ENCODE data around the gene MLYCD. TPM values are rescaled to one million over a fixed set of nuclear protein-coding genes. Genes with fewer than 3 reads are reported as not detected.

Gene MLYCD
- total and polyA plus RNA-seq, 2 experiments from 2014 or later: 3.2 to 7.2 TPM

- H3K4me1 Mint-ChIP-seq: peaks cover 12% of the 10 kb centered on the region
Observed at GRCh38 chr16:83943516-83944050, 44.7 kb downstream of the MLYCD start.

More at GRCh38 chr16:83943516-83944050, 44.7 kb downstream of the MLYCD start:
- Histone ChIP-seq H3F3A (replicated peaks; ENCODE audit: low read depth) (no peaks in the 10 kb centered on the region), H3K4me3 (no peak overlapping the region), H3K4me2 (no peak overlapping the region), H4K20me1 (replicated peaks; ENCODE audit: insufficient read depth) (no peaks in the 10 kb centered on the region; the same call in 1 of the 2 replicates), H3K4me1 (ENCODE audit: insufficient read depth) (no peaks in the 10 kb centered on the region), H3K27me3 (ENCODE audit: insufficient read depth) (no peaks in the 10 kb centered on the region), H3K9me2 (ENCODE audit: insufficient read depth) (no peaks in the 10 kb centered on the region), H3K27ac (ENCODE audit: low read depth) (no peak overlapping the region), H3K79me2 (replicated peaks; ENCODE audit: insufficient read depth) (no peaks in the 10 kb centered on the region), H2AFZ (no peak overlapping the region), H3K36me3 (ENCODE audit: insufficient read depth) (no peaks in the 10 kb centered on the region)
- H3K27me3 Mint-ChIP-seq (ENCODE audit: insufficient read depth, low read depth, poor library complexity): peaks cover 27% of the 10 kb centered on the region
- TF ChIP-seq, protein P1, sequence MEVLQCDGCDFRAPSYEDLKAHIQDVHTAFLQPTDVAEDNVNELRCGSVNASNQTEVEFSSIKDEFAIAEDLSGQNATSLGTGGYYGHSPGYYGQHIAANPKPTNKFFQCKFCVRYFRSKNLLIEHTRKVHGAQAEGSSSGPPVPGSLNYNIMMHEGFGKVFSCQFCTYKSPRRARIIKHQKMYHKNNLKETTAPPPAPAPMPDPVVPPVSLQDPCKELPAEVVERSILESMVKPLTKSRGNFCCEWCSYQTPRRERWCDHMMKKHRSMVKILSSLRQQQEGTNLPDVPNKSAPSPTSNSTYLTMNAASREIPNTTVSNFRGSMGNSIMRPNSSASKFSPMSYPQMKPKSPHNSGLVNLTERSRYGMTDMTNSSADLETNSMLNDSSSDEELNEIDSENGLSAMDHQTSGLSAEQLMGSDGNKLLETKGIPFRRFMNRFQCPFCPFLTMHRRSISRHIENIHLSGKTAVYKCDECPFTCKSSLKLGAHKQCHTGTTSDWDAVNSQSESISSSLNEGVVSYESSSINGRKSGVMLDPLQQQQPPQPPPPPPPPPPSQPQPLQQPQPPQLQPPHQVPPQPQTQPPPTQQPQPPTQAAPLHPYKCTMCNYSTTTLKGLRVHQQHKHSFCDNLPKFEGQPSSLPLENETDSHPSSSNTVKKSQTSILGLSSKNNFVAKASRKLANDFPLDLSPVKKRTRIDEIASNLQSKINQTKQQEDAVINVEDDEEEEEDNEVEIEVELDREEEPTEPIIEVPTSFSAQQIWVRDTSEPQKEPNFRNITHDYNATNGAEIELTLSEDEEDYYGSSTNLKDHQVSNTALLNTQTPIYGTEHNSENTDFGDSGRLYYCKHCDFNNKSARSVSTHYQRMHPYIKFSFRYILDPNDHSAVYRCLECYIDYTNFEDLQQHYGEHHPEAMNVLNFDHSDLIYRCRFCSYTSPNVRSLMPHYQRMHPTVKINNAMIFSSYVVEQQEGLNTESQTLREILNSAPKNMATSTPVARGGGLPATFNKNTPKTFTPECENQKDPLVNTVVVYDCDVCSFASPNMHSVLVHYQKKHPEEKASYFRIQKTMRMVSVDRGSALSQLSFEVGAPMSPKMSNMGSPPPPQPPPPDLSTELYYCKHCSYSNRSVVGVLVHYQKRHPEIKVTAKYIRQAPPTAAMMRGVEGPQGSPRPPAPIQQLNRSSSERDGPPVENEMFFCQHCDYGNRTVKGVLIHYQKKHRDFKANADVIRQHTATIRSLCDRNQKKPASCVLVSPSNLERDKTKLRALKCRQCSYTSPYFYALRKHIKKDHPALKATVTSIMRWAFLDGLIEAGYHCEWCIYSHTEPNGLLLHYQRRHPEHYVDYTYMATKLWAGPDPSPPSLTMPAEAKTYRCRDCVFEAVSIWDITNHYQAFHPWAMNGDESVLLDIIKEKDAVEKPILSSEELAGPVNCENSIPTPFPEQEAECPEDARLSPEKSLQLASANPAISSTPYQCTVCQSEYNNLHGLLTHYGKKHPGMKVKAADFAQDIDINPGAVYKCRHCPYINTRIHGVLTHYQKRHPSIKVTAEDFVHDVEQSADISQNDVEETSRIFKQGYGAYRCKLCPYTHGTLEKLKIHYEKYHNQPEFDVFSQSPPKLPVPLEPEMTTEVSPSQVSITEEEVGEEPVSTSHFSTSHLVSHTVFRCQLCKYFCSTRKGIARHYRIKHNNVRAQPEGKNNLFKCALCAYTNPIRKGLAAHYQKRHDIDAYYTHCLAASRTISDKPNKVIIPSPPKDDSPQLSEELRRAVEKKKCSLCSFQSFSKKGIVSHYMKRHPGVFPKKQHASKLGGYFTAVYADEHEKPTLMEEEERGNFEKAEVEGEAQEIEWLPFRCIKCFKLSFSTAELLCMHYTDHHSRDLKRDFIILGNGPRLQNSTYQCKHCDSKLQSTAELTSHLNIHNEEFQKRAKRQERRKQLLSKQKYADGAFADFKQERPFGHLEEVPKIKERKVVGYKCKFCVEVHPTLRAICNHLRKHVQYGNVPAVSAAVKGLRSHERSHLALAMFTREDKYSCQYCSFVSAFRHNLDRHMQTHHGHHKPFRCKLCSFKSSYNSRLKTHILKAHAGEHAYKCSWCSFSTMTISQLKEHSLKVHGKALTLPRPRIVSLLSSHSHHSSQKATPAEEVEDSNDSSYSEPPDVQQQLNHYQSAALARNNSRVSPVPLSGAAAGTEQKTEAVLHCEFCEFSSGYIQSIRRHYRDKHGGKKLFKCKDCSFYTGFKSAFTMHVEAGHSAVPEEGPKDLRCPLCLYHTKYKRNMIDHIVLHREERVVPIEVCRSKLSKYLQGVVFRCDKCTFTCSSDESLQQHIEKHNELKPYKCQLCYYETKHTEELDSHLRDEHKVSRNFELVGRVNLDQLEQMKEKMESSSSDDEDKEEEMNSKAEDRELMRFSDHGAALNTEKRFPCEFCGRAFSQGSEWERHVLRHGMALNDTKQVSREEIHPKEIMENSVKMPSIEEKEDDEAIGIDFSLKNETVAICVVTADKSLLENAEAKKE (CRISPR knock-in tag; IDR thresholded peaks at IDR 0.05): no peak
- TF ChIP-seq ZNF331 (CRISPR knock-in tag; IDR thresholded peaks at IDR 0.05; ENCODE audit: low read depth) (no peak), REST (IDR thresholded peaks at IDR 0.05; ENCODE audit: unreplicated experiment) (no peak), STAT1 (IDR thresholded peaks at IDR 0.05; ENCODE audit: unreplicated experiment) (no peak)
- DNase-seq (ENCODE audit: low spot score) (no peak), ATAC-seq (no peak)
- no peak overlapping the region for H3K4me3 Mint-ChIP-seq
- H3K27ac Mint-ChIP-seq: no peak overlapping the region
- H3K36me3 Mint-ChIP-seq (ENCODE audit: low read depth): no peaks in the 10 kb centered on the region; the same call in 2 of the 3 replicates
- H3K9me3 Mint-ChIP-seq: no peaks in the 10 kb centered on the region

All from GM23338 (cell line).